K562 (cell line): ENCODE data around the gene TRIM47. TPM values are rescaled to one million over a fixed set of nuclear protein-coding genes. Genes with fewer than 3 reads are reported as not detected.

ENCODE experiments used
- NCOA6 ChIP-seq: fragments of 450-650 bp; IDR thresholded peaks from 2 replicates; pipeline ENCODE4 v1.6.1; 2017; ENCODE audit warnings: mild to moderate bottlenecking
- NFIC ChIP-seq: fragments of 450-650 bp; IDR thresholded peaks from 2 replicates; pipeline ENCODE4 v1.6.1; 2017; ENCODE audit warnings: mild to moderate bottlenecking, inconsistent platforms
- NRF1 ChIP-seq, 2 experiments: fragments of 450-650 bp; IDR thresholded peaks in 1 of 2; conservative IDR thresholded peaks in 1 of 2; 2 replicates each; pipeline ENCODE4 v1.6.1; 2014; ENCODE audit warnings: mild to moderate bottlenecking in 2 of 2
- TAF1 ChIP-seq: IDR thresholded peaks from 2 replicates; pipeline ENCODE4 v1.6.1; 2011; ENCODE audit warnings: mild to moderate bottlenecking, low read length, moderate library complexity; ENCODE audit not compliant: insufficient read depth, control insufficient read depth, severe bottlenecking; ENCODE audit errors: extremely low read depth
- TEAD1 ChIP-seq, 2 experiments: fragments of 450-650 bp in 1 of 2; sonication (generic) in 1 of 2; formaldehyde crosslinking; IDR thresholded peaks; 2 replicates each; pipeline versions ENCODE4 v1.4.0 to v1.8.0; 2020 to 2022; ENCODE audit warnings: mild to moderate bottlenecking in 2 of 2, missing genetic modification reagents in 1 of 2
- TEAD4 ChIP-seq, 2 experiments: sonication (generic) in 1 of 2; formaldehyde crosslinking in 1 of 2; IDR thresholded peaks; 2 replicates each; pipeline versions ENCODE4 v1.6.1 to v1.8.0; 2012 to 2022; ENCODE audit warnings: borderline replicate concordance in 1 of 2, inconsistent platforms in 1 of 2, low read length in 1 of 2, mild to moderate bottlenecking in 1 of 2, missing genetic modification reagents in 1 of 2
- polyA plus RNA-seq, 8 experiments: library from polyadenylated mRNA; depleted of rRNA in 4 of 8; stranded (reverse) in 5 of 8; unstranded in 3 of 8; fragments of >200 nt; fragmentation: Nextera tagmentation in 2 of 8; fragmentation: Illumina TruSeq in 1 of 8; extraction: Ambion mirVana in 2 of 8; extraction: Trizol in 1 of 8; gene quantifications; 2 replicates each; pipeline versions ENCODE4 v1.2.1 to v1.2.3, GENCODE V29; 2011 to 2014; ENCODE audit warnings: inconsistent platforms in 1 of 8, missing spikeins in 1 of 8
- total RNA-seq, 7 experiments: library from RNA; depleted of rRNA in 6 of 7; stranded (reverse); fragments of >200 nt in 6 of 7; fragmentation: Illumina TruSeq in 2 of 7; extraction: Trizol in 2 of 7; gene quantifications; 2 replicates each; pipeline versions ENCODE4 v1.2.1 to v1.2.3, GENCODE V29; 2011 to 2021; ENCODE audit warnings: low replicate concordance in 1 of 7
- TF ChIP-seq, protein P1 (sequence below): conservative IDR thresholded peaks from 2 replicates; pipeline ENCODE4 v1.6.1; 2011; ENCODE audit warnings: low read depth, mild to moderate bottlenecking, low read length; ENCODE audit not compliant: control insufficient read depth

The TRIM47 gene
- total and polyA plus RNA-seq, 9 of the 15 experiments (the other 6 are each of a cell fraction or from before 2014, with no cell fraction given), result 0.56 to 6.1 (median 3.2) TPM

DNA sequence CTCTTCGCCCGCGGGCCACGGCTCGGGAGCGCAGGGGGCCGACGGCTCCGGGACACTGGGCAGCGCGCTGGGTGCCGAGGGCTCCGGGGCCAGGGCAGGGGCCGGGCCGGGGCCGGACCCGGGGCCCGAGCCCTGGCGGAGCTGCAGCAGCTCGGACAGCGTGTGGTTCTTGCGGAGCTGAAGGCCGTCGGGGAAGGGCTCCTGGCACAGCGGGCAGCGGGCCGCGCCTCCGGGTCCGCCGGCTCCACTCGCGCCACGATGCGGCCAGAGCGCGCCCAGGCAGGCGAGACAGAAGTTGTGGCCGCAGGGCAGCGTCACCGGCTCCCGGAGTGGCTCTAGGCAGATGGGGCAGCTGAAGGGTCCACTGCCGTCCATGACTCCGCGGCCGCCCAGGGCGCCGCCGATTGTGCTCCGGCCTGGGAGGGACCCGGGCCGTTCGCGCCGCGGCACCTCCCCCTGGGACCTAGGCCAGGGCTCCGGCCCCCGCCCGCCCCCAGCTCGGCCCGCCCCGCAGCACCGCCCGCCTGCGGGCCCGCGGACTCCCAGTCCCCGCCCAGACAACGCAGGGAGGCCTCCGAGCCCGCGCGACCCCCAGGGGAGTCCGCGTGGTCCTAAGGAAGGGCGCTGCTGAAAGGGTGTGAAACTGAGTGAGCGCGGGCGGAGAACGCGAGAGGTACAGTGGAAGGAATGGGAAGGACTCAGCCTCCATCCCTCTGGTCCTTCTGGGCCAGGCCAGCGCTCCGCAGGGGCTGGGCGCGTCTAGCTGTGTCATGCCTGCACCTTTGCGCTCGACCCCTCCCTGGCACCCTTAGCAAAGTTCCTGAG, at the start of gene TRIM47 (continued):
- TF ChIP-seq, protein P1, sequence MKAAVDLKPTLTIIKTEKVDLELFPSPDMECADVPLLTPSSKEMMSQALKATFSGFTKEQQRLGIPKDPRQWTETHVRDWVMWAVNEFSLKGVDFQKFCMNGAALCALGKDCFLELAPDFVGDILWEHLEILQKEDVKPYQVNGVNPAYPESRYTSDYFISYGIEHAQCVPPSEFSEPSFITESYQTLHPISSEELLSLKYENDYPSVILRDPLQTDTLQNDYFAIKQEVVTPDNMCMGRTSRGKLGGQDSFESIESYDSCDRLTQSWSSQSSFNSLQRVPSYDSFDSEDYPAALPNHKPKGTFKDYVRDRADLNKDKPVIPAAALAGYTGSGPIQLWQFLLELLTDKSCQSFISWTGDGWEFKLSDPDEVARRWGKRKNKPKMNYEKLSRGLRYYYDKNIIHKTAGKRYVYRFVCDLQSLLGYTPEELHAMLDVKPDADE, result 0 out of 2 replicates have a peak, but pooled peaks have one; percentile 13
- 0 out of 2 replicates have a peak, but pooled peaks have one; percentile 17 for TF ChIP-seq TEAD4 (IDR thresholded peaks at IDR 0.05; ENCODE audit: low read length)
- TF ChIP-seq TEAD4 (CRISPR knock-in tag; IDR thresholded peaks at IDR 0.05; ENCODE audit: borderline replicate concordance), result no peak
- TF ChIP-seq TAF1, result peak; percentile 12
- peak in 1 of 2 experiments; percentile 30; a peak in 1 of 4 replicates for TF ChIP-seq NRF1 (conservative IDR thresholded peaks at IDR 0.05 in 1 of 2, IDR thresholded peaks at IDR 0.05 in 1 of 2)
- peak; percentile 87 for TF ChIP-seq NCOA6
- peak in 1 of 2 experiments; percentile 94; a peak in 2 of 4 replicates for TF ChIP-seq TEAD1 (CRISPR knock-in tag; IDR thresholded peaks at IDR 0.05)
- peak; percentile 71 for TF ChIP-seq NFIC
